Measurements from ENCODE around the gene RALGAPA2. TPM values are rescaled to one million over a fixed set of nuclear protein-coding genes. Genes with fewer than 3 reads are reported as not detected.

RALGAPA2 gene
- total RNA-seq, 1 experiment from 2014 or later = 13.4 TPM

GRCh38 chr20:20446001-20446400 is 266.4 kb downstream of the RALGAPA2 start:
- in situ Hi-C loops (cut with HindIII; ENCODE audit: low pct_unique_long_range_greater_than_20kb, low sequenced_read_pairs) (no loop called here), intact Hi-C loops (cut with micrococcal nuclease; ENCODE audit: unreplicated experiment) (no loop called here)
- Histone ChIP-seq H3K27ac (ENCODE audit: low read length) (no peak overlapping the region), H3K4me3 (ENCODE audit: low read depth in 2 of 2, low read length in 2 of 2) (no peak overlapping the region), H3K9me3 (ENCODE audit: control insufficient read depth, insufficient read depth, low read depth, low read length) (no peaks in the 10 kb centered on the region), H3K36me3 (ENCODE audit: control insufficient read depth, insufficient read depth, low read length) (no peaks in the 10 kb centered on the region), H3K27me3 (ENCODE audit: control insufficient read depth, insufficient read depth, low read length) (no peaks in the 10 kb centered on the region), H3K4me1 (ENCODE audit: control insufficient read depth, insufficient read depth, low read length) (no peaks in the 10 kb centered on the region)
- POLR2A ChIA-PET = no interaction called here
- ATAC-seq = no peak
- no TSS peak for BruUV-seq (replicated peaks)
- CTCF ChIA-PET = no interaction called here
- DNase-seq (ENCODE audit: low read depth, low spot score) = no peak
- TF ChIP-seq CTCF (IDR thresholded peaks at IDR 0.05) (no peak), SIN3A (IDR thresholded peaks at IDR 0.05; ENCODE audit: borderline replicate concordance, insufficient read depth, low read depth, low read length) (no peak), TCF7L2 (IDR thresholded peaks at IDR 0.05; ENCODE audit: low read depth, low read length) (no peak), REST (IDR thresholded peaks at IDR 0.05; ENCODE audit: insufficient read depth in 1 of 2, low read depth in 2 of 2, low read length in 1 of 2) (no peak), POLR2AphosphoS5 (IDR thresholded peaks at IDR 0.05; ENCODE audit: low read depth, low read length) (no peak)

GRCh38 chr20:20443504-20443903 is 268.9 kb downstream of the RALGAPA2 start:
- Histone ChIP-seq H3K27me3 (ENCODE audit: control insufficient read depth, insufficient read depth, low read length) (no peaks in the 10 kb centered on the region), H3K4me1 (ENCODE audit: control insufficient read depth, insufficient read depth, low read length) (no peaks in the 10 kb centered on the region), H3K9me3 (ENCODE audit: control insufficient read depth, insufficient read depth, low read depth, low read length) (no peaks in the 10 kb centered on the region), H3K36me3 (ENCODE audit: control insufficient read depth, insufficient read depth, low read length) (no peaks in the 10 kb centered on the region), H3K4me3 (ENCODE audit: low read depth in 2 of 2, low read length in 2 of 2) (no peak overlapping the region), H3K27ac (ENCODE audit: low read length) (no peak overlapping the region)
- BruUV-seq (replicated peaks) = no TSS peak
- ChIA-PET CTCF (no interaction called here), POLR2A (interaction anchor here (0.5 kb wide), 1 partner anchor 472 kb away, joined by 5 read pairs; no protein-coding TSS in a partner anchor)
- TF ChIP-seq REST (IDR thresholded peaks at IDR 0.05; ENCODE audit: insufficient read depth in 1 of 2, low read depth in 2 of 2, low read length in 1 of 2) = no peak
- no peak for TF ChIP-seq CTCF (IDR thresholded peaks at IDR 0.05)
- no peak for TF ChIP-seq TCF7L2 (IDR thresholded peaks at IDR 0.05; ENCODE audit: low read depth, low read length)
- TF ChIP-seq SIN3A (IDR thresholded peaks at IDR 0.05; ENCODE audit: borderline replicate concordance, insufficient read depth, low read depth, low read length) = no peak
- no peak for TF ChIP-seq POLR2AphosphoS5 (IDR thresholded peaks at IDR 0.05; ENCODE audit: low read depth, low read length)
- in situ Hi-C loops (cut with HindIII; ENCODE audit: low pct_unique_long_range_greater_than_20kb, low sequenced_read_pairs) = no loop called here
- DNase-seq (ENCODE audit: low read depth, low spot score) (no peak), ATAC-seq (no peak)
- intact Hi-C loops (cut with micrococcal nuclease; ENCODE audit: unreplicated experiment) = no loop called here

All from Panc1 (cell line).